ENCODE measurements around the gene HSD17B14.
"Not testable (repeated sequence)": the region's sequence is repeated elsewhere in the genome, so short reads cannot be mapped to it uniquely, and the experiment has no call there.

The HSD17B14 gene

GRCh38 chr19:48873476-48874302, 37.4 kb upstream of the HSD17B14 start:
- DNase-seq (ENCODE audit: low spot score) (no peak), ATAC-seq (ENCODE audit: low read depth) (no peak)
- Histone ChIP-seq H3K36me3 (ENCODE audit: low read depth) (peaks cover 53% of the 10 kb centered on the region), H3K4me3 (ENCODE audit: severe bottlenecking) (peak overlapping the region; percentile 86), H3K27me3 (ENCODE audit: insufficient read depth, poor library complexity, severe bottlenecking) (no peaks in the 10 kb centered on the region), H3K9me3 (ENCODE audit: severe bottlenecking) (no peaks in the 10 kb centered on the region), H3K4me1 (ENCODE audit: insufficient read depth, poor library complexity, severe bottlenecking) (peaks cover 16% of the 10 kb centered on the region), H3K27ac (ENCODE audit: poor library complexity, severe bottlenecking) (peak overlapping the region; percentile 91)
- TF ChIP-seq, protein P1, sequence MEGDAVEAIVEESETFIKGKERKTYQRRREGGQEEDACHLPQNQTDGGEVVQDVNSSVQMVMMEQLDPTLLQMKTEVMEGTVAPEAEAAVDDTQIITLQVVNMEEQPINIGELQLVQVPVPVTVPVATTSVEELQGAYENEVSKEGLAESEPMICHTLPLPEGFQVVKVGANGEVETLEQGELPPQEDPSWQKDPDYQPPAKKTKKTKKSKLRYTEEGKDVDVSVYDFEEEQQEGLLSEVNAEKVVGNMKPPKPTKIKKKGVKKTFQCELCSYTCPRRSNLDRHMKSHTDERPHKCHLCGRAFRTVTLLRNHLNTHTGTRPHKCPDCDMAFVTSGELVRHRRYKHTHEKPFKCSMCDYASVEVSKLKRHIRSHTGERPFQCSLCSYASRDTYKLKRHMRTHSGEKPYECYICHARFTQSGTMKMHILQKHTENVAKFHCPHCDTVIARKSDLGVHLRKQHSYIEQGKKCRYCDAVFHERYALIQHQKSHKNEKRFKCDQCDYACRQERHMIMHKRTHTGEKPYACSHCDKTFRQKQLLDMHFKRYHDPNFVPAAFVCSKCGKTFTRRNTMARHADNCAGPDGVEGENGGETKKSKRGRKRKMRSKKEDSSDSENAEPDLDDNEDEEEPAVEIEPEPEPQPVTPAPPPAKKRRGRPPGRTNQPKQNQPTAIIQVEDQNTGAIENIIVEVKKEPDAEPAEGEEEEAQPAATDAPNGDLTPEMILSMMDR (IDR thresholded peaks at IDR 0.05; ENCODE audit: poor library complexity, severe bottlenecking): no peak

DNA sequence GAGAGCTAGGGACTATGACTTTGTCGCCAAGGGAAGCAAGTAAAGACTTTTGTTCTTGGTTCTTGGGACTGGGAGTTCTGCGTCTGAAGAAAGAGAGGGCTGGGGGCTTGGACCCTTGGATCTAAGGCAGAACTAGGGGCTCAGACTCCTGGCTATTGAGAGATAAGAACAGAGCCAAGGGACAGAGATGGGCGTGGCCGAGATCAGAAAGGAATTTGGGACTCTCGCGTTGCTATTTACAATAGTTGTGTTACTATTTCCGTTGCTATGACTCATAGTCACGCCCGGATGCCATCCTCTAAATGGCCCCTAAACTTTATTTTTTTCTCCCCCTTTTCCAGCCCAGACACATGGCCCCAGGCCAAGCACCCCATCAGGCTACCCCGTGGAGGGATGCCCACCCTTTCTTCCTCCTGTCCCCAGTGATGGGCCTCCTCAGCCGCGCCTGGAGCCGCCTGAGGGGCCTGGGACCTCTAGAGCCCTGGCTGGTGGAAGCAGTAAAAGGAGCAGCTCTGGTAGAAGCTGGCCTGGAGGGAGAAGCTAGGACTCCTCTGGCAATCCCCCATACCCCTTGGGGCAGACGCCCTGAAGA, 36.7 kb upstream of the HSD17B14 start:
- Histone ChIP-seq H3K4me1 (ENCODE audit: insufficient read depth, poor library complexity, severe bottlenecking) (peaks cover 16% of the 10 kb centered on the region), H3K36me3 (ENCODE audit: low read depth) (peaks cover 53% of the 10 kb centered on the region), H3K4me3 (ENCODE audit: severe bottlenecking) (peak overlapping the region; percentile 86), H3K9me3 (ENCODE audit: severe bottlenecking) (no peaks in the 10 kb centered on the region), H3K27ac (ENCODE audit: poor library complexity, severe bottlenecking) (peak overlapping the region; percentile 91), H3K27me3 (ENCODE audit: insufficient read depth, poor library complexity, severe bottlenecking) (no peaks in the 10 kb centered on the region)
- TF ChIP-seq, protein P1 (IDR thresholded peaks at IDR 0.05; ENCODE audit: poor library complexity, severe bottlenecking): no peak
- peak; percentile 44 for ATAC-seq (ENCODE audit: low read depth)
- peak; percentile 87 for DNase-seq (ENCODE audit: low spot score)

GRCh38 chr19:48872182-48872883, 36.0 kb upstream of the HSD17B14 start, which contains the start of gene PPP1R15A:
Gene PPP1R15A (plus strand): TSS chr19:48872421. CDS start chr19:48873234, 813 bp downstream.
- no peaks in the 10 kb centered on the region for H3K9me3 ChIP-seq (ENCODE audit: severe bottlenecking)
- H3K4me1 ChIP-seq (ENCODE audit: insufficient read depth, poor library complexity, severe bottlenecking): peaks cover 16% of the 10 kb centered on the region
- peak within 1 kb of the TSS; percentile 86 for H3K4me3 ChIP-seq (ENCODE audit: severe bottlenecking)
- H3K27me3 ChIP-seq (ENCODE audit: insufficient read depth, poor library complexity, severe bottlenecking): no peaks in the 10 kb centered on the region
- peak; percentile 92 for DNase-seq (ENCODE audit: low spot score)
- peak; percentile 24 for ATAC-seq (ENCODE audit: low read depth)
- TF ChIP-seq, protein P1 (IDR thresholded peaks at IDR 0.05; ENCODE audit: poor library complexity, severe bottlenecking): no peak
- peak within 1 kb of the TSS; percentile 91 for H3K27ac ChIP-seq (ENCODE audit: poor library complexity, severe bottlenecking)
- H3K36me3 ChIP-seq (ENCODE audit: low read depth): peaks cover 47% of the 10 kb centered on the region

DNA sequence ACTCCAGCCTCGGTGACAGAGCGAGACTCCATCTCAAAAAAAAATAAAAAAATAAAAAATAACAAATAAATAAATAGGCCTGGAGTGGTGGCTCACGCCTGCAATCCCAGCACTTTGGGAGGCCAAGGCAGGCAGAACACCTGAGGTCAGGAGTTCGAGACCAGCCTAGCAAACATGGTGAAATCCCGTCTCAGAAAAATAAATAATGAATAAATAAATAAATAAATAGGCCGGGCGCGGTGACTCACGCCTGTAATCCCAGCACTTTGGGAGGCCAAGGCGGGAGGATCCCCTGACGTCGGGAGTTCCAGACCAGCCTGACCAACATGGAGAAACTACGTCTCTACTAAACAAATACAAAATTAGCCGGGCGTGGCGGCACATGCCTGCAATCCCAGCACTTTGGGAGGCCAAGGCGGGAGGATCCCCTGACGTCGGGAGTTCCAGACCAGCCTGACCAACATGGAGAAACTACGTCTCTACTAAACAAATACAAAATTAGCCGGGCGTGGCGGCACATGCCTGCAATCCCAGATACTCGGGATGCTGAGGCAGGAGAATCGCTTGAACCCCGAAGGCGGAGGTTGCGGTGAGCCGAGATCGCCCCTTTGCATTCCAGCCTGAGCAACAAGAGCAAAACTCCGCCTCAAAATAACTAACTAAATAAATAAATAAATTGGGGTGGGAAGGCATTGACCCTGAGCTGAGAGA, 35.3 kb upstream of the HSD17B14 start:
- H3K36me3 ChIP-seq (ENCODE audit: low read depth): peaks cover 40% of the 10 kb centered on the region
- peaks cover 16% of the 10 kb centered on the region for H3K4me1 ChIP-seq (ENCODE audit: insufficient read depth, poor library complexity, severe bottlenecking)
- H3K9me3 ChIP-seq (ENCODE audit: severe bottlenecking); ATAC-seq (ENCODE audit: low read depth); H3K27me3 ChIP-seq (ENCODE audit: insufficient read depth, poor library complexity, severe bottlenecking); DNase-seq (ENCODE audit: low spot score): not testable (repeated sequence)
- H3K27ac ChIP-seq (ENCODE audit: poor library complexity, severe bottlenecking): peak overlapping the region; percentile 91
- H3K4me3 ChIP-seq (ENCODE audit: severe bottlenecking): peak overlapping the region; percentile 86

GRCh38 chr19:48870048-48870447, 33.8 kb upstream of the HSD17B14 start:
- H3K27ac ChIP-seq (ENCODE audit: poor library complexity, severe bottlenecking): no peak overlapping the region
- peaks cover 3% of the 10 kb centered on the region for H3K4me1 ChIP-seq (ENCODE audit: insufficient read depth, poor library complexity, severe bottlenecking)
- H3K4me3 ChIP-seq (ENCODE audit: severe bottlenecking): no peak overlapping the region
- no peak for ATAC-seq (ENCODE audit: low read depth)
- H3K9me3 ChIP-seq (ENCODE audit: severe bottlenecking): no peaks in the 10 kb centered on the region
- no peak for DNase-seq (ENCODE audit: low spot score)
- TF ChIP-seq, protein P1 (IDR thresholded peaks at IDR 0.05; ENCODE audit: poor library complexity, severe bottlenecking): no peak
- H3K36me3 ChIP-seq (ENCODE audit: low read depth): peaks cover 26% of the 10 kb centered on the region
- H3K27me3 ChIP-seq (ENCODE audit: insufficient read depth, poor library complexity, severe bottlenecking): no peaks in the 10 kb centered on the region
